Upper lobe of right lung (tissue), 1 donor: ENCODE measurements around the gene ST8SIA6. TPM values are rescaled to one million over a fixed set of nuclear protein-coding genes. Genes with fewer than 3 reads are reported as not detected.

ENCODE experiments used
- ATAC-seq: fragments of 200-7000 bp; cut with Tn5 transposase; one replicate; pipeline ENCODE4 v1.9.1; 2020; ENCODE audit warnings: mild to moderate bottlenecking, moderate library complexity
- DNase-seq: peaks from one replicate; pipeline ENCODE4 v3.0.0-alpha.2; 2020
- H3K27ac ChIP-seq: fragments of 200-600 bp; one replicate; pipeline ENCODE4 v1.8.0; 2022
- H3K27me3 ChIP-seq: fragments of 200-600 bp; one replicate; pipeline ENCODE4 v1.8.0; 2022; ENCODE audit warnings: mild to moderate bottlenecking
- H3K36me3 ChIP-seq: fragments of 200-600 bp; one replicate; pipeline ENCODE4 v1.8.0; 2022
- H3K4me1 ChIP-seq: fragments of 200-600 bp; one replicate; pipeline ENCODE4 v1.8.0; 2022
- H3K4me3 ChIP-seq: fragments of 200-600 bp; one replicate; pipeline ENCODE4 v1.8.0; 2022; ENCODE audit warnings: mild to moderate bottlenecking
- H3K9me3 ChIP-seq: fragments of 200-600 bp; one replicate; pipeline ENCODE4 v1.8.0; 2022
- intact Hi-C: fragments of 100-400 bp; cut with DNase I; formaldehyde crosslinking; loops from one replicate; pipeline ENCODE4 v1.11.0; 2022
- total RNA-seq: library from RNA; stranded (reverse); fragmentation: NEBNext Ultra II Directional; extraction: Animal tissue kit (Norgen Biotek cat#: 25700); gene quantifications from one replicate; pipeline ENCODE4 v1.2.1, GENCODE V29; 2021
- TF ChIP-seq, protein P1 (sequence below): fragments of 200-600 bp; IDR thresholded peaks from one replicate; pipeline ENCODE4 v1.8.0; 2022; ENCODE audit warnings: antibody characterized with exemption
- donor health status: DM: no; HTN: yes; CAD: no; lungs with severe emphysema.

Gene ST8SIA6
- total RNA-seq, 1 donor from 2014 or later = 13.9 TPM

DNA sequence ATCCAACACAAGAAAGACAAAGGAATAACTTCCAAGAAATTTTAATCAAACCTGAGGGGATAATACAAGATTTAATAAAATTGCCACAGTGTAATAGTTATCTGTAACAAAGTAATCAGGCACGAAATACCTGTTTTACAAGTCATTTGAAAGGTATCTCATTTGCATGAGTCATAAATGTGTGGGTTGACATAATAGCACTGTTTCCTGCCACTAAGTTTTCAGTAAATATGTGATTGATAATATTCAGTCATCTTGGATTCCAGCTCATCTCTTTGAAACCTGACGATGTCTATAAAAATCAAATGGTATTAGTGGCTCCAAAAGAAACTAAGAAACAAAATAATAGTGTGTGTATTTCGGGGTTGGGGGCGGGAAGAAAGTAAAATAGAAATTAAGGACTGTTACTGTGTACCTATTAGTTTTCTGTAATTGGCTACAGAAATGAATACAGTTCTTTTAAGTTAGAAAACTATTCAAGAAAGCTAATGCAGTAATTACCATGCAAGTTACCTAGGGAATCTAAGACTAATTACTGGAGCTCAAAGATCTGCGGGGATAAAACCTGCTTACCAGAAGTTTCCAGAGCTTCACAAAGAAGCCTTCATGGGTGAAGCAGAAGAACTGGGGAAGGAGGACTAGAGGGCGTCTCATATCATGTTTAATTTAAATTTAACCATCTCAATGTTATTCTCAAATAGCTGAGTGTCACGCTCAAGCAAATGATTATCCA is 100.7 kb downstream of the ST8SIA6 start:
- no peak overlapping the region for H3K27ac ChIP-seq
- intact Hi-C loops = no loop called here
- TF ChIP-seq, protein P1, sequence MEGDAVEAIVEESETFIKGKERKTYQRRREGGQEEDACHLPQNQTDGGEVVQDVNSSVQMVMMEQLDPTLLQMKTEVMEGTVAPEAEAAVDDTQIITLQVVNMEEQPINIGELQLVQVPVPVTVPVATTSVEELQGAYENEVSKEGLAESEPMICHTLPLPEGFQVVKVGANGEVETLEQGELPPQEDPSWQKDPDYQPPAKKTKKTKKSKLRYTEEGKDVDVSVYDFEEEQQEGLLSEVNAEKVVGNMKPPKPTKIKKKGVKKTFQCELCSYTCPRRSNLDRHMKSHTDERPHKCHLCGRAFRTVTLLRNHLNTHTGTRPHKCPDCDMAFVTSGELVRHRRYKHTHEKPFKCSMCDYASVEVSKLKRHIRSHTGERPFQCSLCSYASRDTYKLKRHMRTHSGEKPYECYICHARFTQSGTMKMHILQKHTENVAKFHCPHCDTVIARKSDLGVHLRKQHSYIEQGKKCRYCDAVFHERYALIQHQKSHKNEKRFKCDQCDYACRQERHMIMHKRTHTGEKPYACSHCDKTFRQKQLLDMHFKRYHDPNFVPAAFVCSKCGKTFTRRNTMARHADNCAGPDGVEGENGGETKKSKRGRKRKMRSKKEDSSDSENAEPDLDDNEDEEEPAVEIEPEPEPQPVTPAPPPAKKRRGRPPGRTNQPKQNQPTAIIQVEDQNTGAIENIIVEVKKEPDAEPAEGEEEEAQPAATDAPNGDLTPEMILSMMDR = no peak

DNA sequence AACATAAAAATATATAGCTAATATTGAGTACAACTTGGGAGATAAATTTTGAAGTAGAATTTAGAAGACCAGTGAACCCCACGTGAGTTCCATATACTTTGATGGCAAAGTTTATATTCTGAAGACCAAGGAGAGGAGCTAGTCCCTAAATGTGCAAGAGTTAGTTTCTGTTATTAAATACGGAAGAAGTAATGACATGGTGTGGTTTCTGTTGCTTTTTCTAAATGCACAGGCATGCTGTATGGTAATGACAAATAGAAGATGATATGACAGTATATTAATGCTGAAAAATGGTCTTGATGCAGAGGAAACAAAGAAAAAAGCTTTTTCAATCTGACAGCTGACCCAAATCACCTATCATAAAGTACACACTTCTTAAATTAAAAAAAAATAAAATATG is 101.8 kb downstream of the ST8SIA6 start:
- no peak for ATAC-seq
- no peaks in the 10 kb centered on the region for H3K4me1 ChIP-seq
- intact Hi-C loops = no loop called here
- H3K9me3 ChIP-seq = no peaks in the 10 kb centered on the region
- TF ChIP-seq, protein P1 = no peak
- no peak for DNase-seq
- H3K27me3 ChIP-seq = no peaks in the 10 kb centered on the region
- H3K27ac ChIP-seq = no peak overlapping the region
- H3K36me3 ChIP-seq = no peaks in the 10 kb centered on the region
- H3K4me3 ChIP-seq = no peak overlapping the region

More for the DNA sequence above, 100.7 kb downstream of the ST8SIA6 start:
- Histone ChIP-seq H3K4me1 (no peaks in the 10 kb centered on the region), H3K9me3 (no peaks in the 10 kb centered on the region), H3K4me3 (no peak overlapping the region), H3K36me3 (no peaks in the 10 kb centered on the region), H3K27me3 (no peaks in the 10 kb centered on the region)
- ATAC-seq = no peak
- DNase-seq = no peak

DNA sequence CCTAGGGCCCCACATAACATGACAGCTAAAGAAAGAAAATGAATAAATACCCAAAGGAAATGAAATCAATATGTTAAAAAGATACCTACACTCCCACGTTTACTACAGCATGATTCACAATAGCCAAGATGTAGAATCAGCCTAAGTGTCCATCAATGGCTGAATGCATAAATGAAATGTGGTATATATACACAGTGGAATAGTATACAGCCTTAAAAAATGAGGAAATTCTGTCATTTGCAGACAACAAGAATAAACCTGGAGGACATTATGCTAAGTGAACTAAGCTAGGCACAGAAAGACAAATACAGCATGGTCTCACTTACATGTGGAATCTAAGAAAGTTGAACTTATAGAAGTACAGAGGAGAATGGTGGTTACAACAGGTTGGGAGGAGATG is 102.9 kb downstream of the ST8SIA6 start:
- no peaks in the 10 kb centered on the region for H3K36me3 ChIP-seq
- no peaks in the 10 kb centered on the region for H3K4me1 ChIP-seq
- no peak for ATAC-seq
- no peaks in the 10 kb centered on the region for H3K27me3 ChIP-seq
- no peak for DNase-seq
- no peak overlapping the region for H3K4me3 ChIP-seq
- H3K9me3 ChIP-seq = no peaks in the 10 kb centered on the region
- intact Hi-C loops = no loop called here
- H3K27ac ChIP-seq = no peak overlapping the region
- TF ChIP-seq, protein P1 = no peak

DNA sequence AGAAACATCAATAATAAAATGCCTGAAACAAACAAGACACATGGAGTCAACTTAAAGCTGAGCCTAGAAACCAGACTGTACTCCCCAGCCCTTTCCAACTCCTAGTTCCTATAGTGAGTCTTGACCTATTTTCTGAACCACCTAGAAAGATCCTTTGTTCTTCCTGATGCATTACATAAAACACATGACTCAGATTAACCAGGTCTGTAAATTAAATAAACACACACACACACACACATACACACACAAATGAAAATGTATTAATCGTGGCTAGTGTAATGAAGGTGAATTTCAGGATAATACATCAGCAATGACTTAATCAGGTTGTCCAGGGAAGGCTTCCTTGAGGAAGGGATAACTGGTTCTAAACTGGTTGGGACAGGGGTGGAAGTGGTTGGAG is 104.7 kb downstream of the ST8SIA6 start:
- no peaks in the 10 kb centered on the region for H3K27me3 ChIP-seq
- no peak for ATAC-seq
- TF ChIP-seq, protein P1 = no peak
- no peak for DNase-seq
- no peaks in the 10 kb centered on the region for H3K4me1 ChIP-seq
- H3K4me3 ChIP-seq = no peak overlapping the region
- H3K36me3 ChIP-seq = no peaks in the 10 kb centered on the region
- no peak overlapping the region for H3K27ac ChIP-seq
- H3K9me3 ChIP-seq = no peaks in the 10 kb centered on the region
- intact Hi-C loops = no loop called here

DNA sequence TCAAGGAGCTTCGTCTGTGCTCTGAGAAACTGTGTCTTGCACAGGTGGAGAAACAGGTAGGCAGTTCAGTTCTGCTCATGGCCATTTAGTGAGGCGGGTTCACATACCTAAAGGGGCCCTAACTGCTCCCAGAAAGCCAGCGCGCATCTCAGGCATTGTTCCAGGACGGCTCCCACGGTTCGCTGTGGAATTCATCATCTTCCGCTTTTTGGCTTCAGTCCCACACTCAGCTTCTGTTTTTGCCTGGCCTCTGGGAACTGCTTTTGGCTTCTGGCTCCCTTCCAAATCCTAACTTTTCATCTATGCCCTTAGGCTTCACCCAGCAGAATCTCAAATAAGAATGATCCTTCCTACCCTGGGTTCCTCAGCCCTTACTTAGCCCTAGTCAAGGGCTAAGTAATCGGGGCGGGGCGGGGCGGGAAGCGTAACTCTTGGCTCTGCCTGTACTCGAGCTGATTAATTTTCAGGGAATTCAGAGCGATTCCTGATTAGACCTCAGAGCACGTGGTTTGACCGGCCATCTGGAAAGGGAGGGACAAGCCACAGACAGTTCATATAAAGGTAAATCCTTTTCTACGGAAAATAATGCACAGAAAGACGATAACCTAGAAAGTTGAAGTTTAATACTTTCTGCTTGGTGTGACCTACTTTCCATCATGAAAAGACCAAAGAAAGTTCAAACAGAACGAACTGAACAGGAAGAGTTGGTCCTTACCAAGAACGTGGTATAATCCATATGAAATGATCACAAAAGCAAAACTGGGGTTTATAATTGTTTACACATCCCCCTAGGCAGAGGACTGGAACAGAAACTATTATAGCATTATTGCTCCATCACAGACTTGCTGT is 105.7 kb downstream of the ST8SIA6 start:
- Histone ChIP-seq H3K27ac (no peak overlapping the region), H3K4me3 (peak overlapping the region; percentile 7), H3K27me3 (no peaks in the 10 kb centered on the region), H3K36me3 (no peaks in the 10 kb centered on the region), H3K4me1 (no peaks in the 10 kb centered on the region), H3K9me3 (no peaks in the 10 kb centered on the region)
- DNase-seq = no peak
- TF ChIP-seq, protein P1 = no peak
- ATAC-seq = peak; percentile 56
- intact Hi-C loops = no loop called here
